ENCODE data around the gene PHYKPL.

Gene PHYKPL

GRCh38 chr5:178174456-178174855, 58.1 kb downstream of the PHYKPL start:
- no peak overlapping the region for H3K9ac ChIP-seq (ENCODE audit: low read depth, low read length)
- no peaks in the 10 kb centered on the region for H3K36me3 ChIP-seq (ENCODE audit: insufficient read depth, low read length)
- WGBS = 95% methylated on average over 3 of the region's 3 CpGs
- no peak overlapping the region for H3K27ac ChIP-seq (ENCODE audit: low read depth, low read length)
- no peaks in the 10 kb centered on the region for H3K27me3 ChIP-seq (ENCODE audit: insufficient read depth, low read length)
- peaks cover 14% of the 10 kb centered on the region for H3K4me1 ChIP-seq (ENCODE audit: insufficient read depth, low read length)
- H3K9me3 ChIP-seq (ENCODE audit: insufficient read depth, low read depth, low read length) = no peaks in the 10 kb centered on the region
- H3K4me3 ChIP-seq (ENCODE audit: low read length) = no peak overlapping the region

- Histone ChIP-seq H3K9me3 (ENCODE audit: insufficient read depth, low read depth, low read length) (no peaks in the 10 kb centered on the region), H3K36me3 (ENCODE audit: insufficient read depth, low read length) (no peaks in the 10 kb centered on the region), H3K9ac (ENCODE audit: low read depth, low read length) (no peak overlapping the region), H3K4me3 (ENCODE audit: low read length) (no peak overlapping the region), H3K27ac (ENCODE audit: low read depth, low read length) (no peak overlapping the region), H3K4me1 (ENCODE audit: insufficient read depth, low read length) (peaks cover 6% of the 10 kb centered on the region; the same call in 1 of the 2 replicates), H3K27me3 (ENCODE audit: insufficient read depth, low read length) (no peaks in the 10 kb centered on the region)
- WGBS = 88% methylated on average over 1 of the region's 2 CpGs
Measured at GRCh38 chr5:178170455-178170854, 62.1 kb downstream of the PHYKPL start.

DNA sequence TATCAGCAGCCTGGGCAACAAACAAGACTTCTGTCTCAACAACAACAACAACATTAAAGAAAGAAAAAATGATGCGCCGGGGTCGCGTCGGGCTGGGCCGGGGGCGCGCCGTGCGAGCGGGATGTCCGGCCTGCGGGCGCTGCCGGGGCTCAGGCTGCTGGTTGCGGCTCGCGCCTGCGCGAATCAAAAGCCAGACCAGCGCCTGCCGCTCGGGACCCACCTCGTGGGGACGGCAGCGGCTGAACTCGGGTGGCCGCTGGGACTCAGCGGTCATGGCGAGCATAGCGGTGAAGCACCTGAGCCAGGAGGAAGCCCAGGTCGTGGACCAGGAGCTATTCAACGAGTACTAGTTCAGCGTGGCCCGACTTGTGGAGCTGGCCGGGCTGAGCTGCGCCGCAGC, 67.0 kb downstream of the PHYKPL start:
- no peaks in the 10 kb centered on the region for H3K27me3 ChIP-seq (ENCODE audit: insufficient read depth, low read length)
- H3K9ac ChIP-seq (ENCODE audit: low read depth, low read length) = no peak overlapping the region
- H3K36me3 ChIP-seq (ENCODE audit: insufficient read depth, low read length) = no peaks in the 10 kb centered on the region
- H3K4me3 ChIP-seq (ENCODE audit: low read length) = no peak overlapping the region
- no peak overlapping the region for H3K27ac ChIP-seq (ENCODE audit: low read depth, low read length)
- no peaks in the 10 kb centered on the region for H3K9me3 ChIP-seq (ENCODE audit: insufficient read depth, low read depth, low read length)
- H3K4me1 ChIP-seq (ENCODE audit: insufficient read depth, low read length) = peaks cover 9% of the 10 kb centered on the region; the same call in 1 of the 2 replicates
- 95% methylated on average over 38 of the region's 38 CpGs for whole genome bisulfite sequencing

GRCh38 chr5:178163772-178164735, 68.5 kb downstream of the PHYKPL start:
- H3K27me3 ChIP-seq (ENCODE audit: insufficient read depth, low read length) = no peaks in the 10 kb centered on the region
- H3K4me3 ChIP-seq (ENCODE audit: low read length) = peak overlapping the region; percentile 37
- no peaks in the 10 kb centered on the region for H3K36me3 ChIP-seq (ENCODE audit: insufficient read depth, low read length)
- no peaks in the 10 kb centered on the region for H3K9me3 ChIP-seq (ENCODE audit: insufficient read depth, low read depth, low read length)
- no peak overlapping the region for H3K9ac ChIP-seq (ENCODE audit: low read depth, low read length)
- H3K4me1 ChIP-seq (ENCODE audit: insufficient read depth, low read length) = peaks cover 6% of the 10 kb centered on the region; the same call in 1 of the 2 replicates
- H3K27ac ChIP-seq (ENCODE audit: low read depth, low read length) = no peak overlapping the region
- 13% methylated on average over 33 of the region's 33 CpGs for WGBS

DNA sequence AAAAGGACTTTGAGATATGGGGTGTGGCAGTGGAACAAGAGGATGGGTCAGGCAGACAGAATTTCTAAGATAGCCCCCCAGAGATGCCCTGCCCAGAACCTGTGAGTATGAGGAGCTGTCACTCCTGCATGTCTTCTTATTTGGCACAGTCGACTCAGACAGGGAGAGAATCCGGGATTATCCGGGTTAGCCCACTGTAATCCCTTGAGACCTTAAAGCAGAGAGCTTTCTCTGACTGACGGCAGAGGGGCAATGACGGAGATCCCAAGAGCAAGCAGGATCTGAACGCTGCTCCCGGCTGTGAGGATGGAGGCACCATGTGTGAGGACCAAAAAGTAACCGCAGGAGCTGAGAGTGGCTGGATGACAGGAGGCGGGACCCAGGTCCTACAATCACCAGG, 70.1 kb downstream of the PHYKPL start:
- H3K27ac ChIP-seq (ENCODE audit: low read depth, low read length) = no peak overlapping the region
- H3K27me3 ChIP-seq (ENCODE audit: insufficient read depth, low read length) = no peaks in the 10 kb centered on the region
- peaks cover 6% of the 10 kb centered on the region; the same call in 1 of the 2 replicates for H3K4me1 ChIP-seq (ENCODE audit: insufficient read depth, low read length)
- 85% methylated on average over 9 of the region's 9 CpGs for WGBS
- no peaks in the 10 kb centered on the region for H3K9me3 ChIP-seq (ENCODE audit: insufficient read depth, low read depth, low read length)
- H3K4me3 ChIP-seq (ENCODE audit: low read length) = no peak overlapping the region
- no peak overlapping the region for H3K9ac ChIP-seq (ENCODE audit: low read depth, low read length)
- H3K36me3 ChIP-seq (ENCODE audit: insufficient read depth, low read length) = no peaks in the 10 kb centered on the region

DNA sequence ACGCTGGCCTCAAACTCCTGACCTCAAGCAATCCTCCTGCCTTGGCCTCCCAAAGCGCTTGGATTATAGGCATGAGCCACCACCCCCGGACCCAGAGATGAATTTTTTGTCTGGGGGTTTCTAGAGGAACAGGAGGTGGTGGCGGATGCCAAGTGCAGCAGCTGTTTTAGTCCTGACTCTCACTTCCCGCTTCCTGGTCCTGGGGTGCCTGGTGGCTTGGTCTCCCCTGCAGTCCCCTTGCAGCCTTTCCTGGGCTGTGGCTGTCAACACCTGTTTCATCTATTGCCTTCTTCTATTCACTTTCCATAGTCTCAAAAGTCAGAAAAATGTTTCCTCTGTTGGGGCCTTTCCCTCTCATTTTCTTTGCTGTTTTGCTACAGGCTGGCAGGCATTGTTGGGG, 72.4 kb downstream of the PHYKPL start:
- Histone ChIP-seq H3K27ac (ENCODE audit: low read depth, low read length) (no peak overlapping the region), H3K9me3 (ENCODE audit: insufficient read depth, low read depth, low read length) (no peaks in the 10 kb centered on the region), H3K9ac (ENCODE audit: low read depth, low read length) (no peak overlapping the region), H3K27me3 (ENCODE audit: insufficient read depth, low read length) (no peaks in the 10 kb centered on the region), H3K4me3 (ENCODE audit: low read length) (no peak overlapping the region), H3K36me3 (ENCODE audit: insufficient read depth, low read length) (no peaks in the 10 kb centered on the region), H3K4me1 (ENCODE audit: insufficient read depth, low read length) (peaks cover 6% of the 10 kb centered on the region; the same call in 1 of the 2 replicates)
- 95% methylated on average over 5 of the region's 5 CpGs for WGBS

Data from HUES64 (cell line).